NOMO-1 treated with DMSO at 0.1 percent for 48 hours (cell line): ENCODE data around the gene SARS1.
"Not testable (repeated sequence)": the region's sequence is repeated elsewhere in the genome, so short reads cannot be mapped to it uniquely, and the experiment has no call there.

Experiments
- DNase-seq: peaks from one replicate; lab custom pipeline; 2025; ENCODE audit not compliant: unreplicated experiment; lab: John Stamatoyannopoulos, UW

The SARS1 gene

GRCh38 chr1:109191891-109192290, 21.8 kb upstream of the SARS1 start:
- no peak for DNase-seq

- no peak for DNase-seq
Observed at GRCh38 chr1:109192433-109192832, 21.3 kb upstream of the SARS1 start.

- peak; percentile 68 for DNase-seq
Observed at GRCh38 chr1:109193653-109194590, 19.8 kb upstream of the SARS1 start.

GRCh38 chr1:109197158-109198042, 16.3 kb upstream of the SARS1 start:
- no peak for DNase-seq

GRCh38 chr1:109198043-109198695, 15.5 kb upstream of the SARS1 start:
- no peak for DNase-seq

- no peak for DNase-seq
Observed at GRCh38 chr1:109198745-109199144, 15.0 kb upstream of the SARS1 start.

- DNase-seq = no peak
Observed at GRCh38 chr1:109199710-109200109, 14.0 kb upstream of the SARS1 start.

- DNase-seq = peak; percentile 41
Observed at GRCh38 chr1:109201123-109201703, 12.5 kb upstream of the SARS1 start.

- peak; percentile 22 for DNase-seq
Observed at GRCh38 chr1:109204484-109204883, 9.2 kb upstream of the SARS1 start.

- DNase-seq = no peak
Observed at GRCh38 chr1:109206339-109206738, 7.4 kb upstream of the SARS1 start.

GRCh38 chr1:109207467-109208103, 6.1 kb upstream of the SARS1 start:
- no peak for DNase-seq

- no peak for DNase-seq
Observed at GRCh38 chr1:109208394-109208793, 5.3 kb upstream of the SARS1 start.

- DNase-seq = no peak
Observed at GRCh38 chr1:109208836-109209463, 4.8 kb upstream of the SARS1 start.

GRCh38 chr1:109210058-109210457, 3.7 kb upstream of the SARS1 start:
- DNase-seq = no peak

- no peak for DNase-seq
Observed at GRCh38 chr1:109213345-109213823, 334 bp upstream of the SARS1 start.

GRCh38 chr1:109214695-109215623, 1.2 kb downstream of the SARS1 start:
- peak; percentile 52 for DNase-seq

- no peak for DNase-seq
Observed at GRCh38 chr1:109216662-109217061, 2.9 kb downstream of the SARS1 start.

- no peak for DNase-seq
Observed at GRCh38 chr1:109218516-109218915, 4.8 kb downstream of the SARS1 start.

- not testable (repeated sequence) for DNase-seq
Observed at GRCh38 chr1:109221201-109221600, 7.5 kb downstream of the SARS1 start.
